ENCODE measurements around the gene SMIM22. TPM values are rescaled to one million over a fixed set of nuclear protein-coding genes. Genes with fewer than 3 reads are reported as not detected.
A peak's percentile ranks its signal among the peaks of the same experiment; 100 is the strongest.

The SMIM22 gene
- total and polyA plus RNA-seq, 9 donors: 0.31 to 3.2 (median 0.94) TPM; not detected in 5

DNA sequence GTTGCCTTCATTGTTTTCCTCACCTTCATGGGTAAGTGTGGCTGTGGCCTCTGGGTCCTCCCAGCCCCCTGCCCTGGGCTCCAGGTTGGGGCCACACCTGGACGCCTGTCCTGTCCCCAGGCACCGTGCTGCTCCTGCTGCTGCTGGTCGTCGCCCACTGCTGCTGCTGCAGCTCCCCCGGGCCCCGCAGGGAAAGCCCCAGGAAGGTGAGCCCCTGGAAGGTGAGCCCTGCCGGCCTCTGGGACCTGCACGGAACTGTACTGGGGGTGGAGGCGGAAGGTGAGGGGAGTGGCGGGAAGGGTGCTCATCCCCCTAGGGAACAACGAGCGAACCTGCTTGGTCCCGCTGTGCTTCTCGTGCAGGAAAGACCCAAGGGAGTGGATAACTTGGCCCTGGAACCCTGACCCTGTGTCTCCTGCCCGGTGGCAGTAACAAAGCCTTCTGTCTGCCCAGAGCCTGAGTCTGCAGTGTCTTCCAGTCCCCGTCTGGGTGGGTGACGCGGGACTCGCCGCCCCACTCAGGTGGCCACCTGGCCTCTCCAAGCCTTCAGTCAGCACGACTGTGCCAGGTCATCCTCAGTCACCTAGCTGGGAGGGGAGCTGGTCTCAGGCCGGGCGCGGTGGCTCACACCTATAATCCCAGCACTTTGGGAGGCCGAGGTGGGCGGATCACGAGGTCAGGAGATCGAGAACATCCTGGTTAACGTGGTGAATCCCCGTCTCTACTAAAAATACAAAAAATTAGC, 831 bp downstream of the SMIM22 start:
- Histone ChIP-seq H3K4me3 (ENCODE audit: low read length) (no peak overlapping the region), H3K36me3 (ENCODE audit: control insufficient read depth, insufficient read depth, low read length) (peaks cover 23% of the 10 kb centered on the region), H3K4me1 (ENCODE audit: control insufficient read depth, insufficient read depth, low read length) (peaks cover 10% of the 10 kb centered on the region), H3K27ac (ENCODE audit: low read length) (no peak overlapping the region), H3K9me3 (replicated peaks; ENCODE audit: control insufficient read depth, low read depth, low read length) (no peaks in the 10 kb centered on the region), H3K27me3 (ENCODE audit: control insufficient read depth, insufficient read depth, low read length) (no peaks in the 10 kb centered on the region)
- 89% methylated on average over 17 of the region's 30 CpGs for WGBS (ENCODE audit: insufficient coverage)
- DNase-seq: no peak

DNA sequence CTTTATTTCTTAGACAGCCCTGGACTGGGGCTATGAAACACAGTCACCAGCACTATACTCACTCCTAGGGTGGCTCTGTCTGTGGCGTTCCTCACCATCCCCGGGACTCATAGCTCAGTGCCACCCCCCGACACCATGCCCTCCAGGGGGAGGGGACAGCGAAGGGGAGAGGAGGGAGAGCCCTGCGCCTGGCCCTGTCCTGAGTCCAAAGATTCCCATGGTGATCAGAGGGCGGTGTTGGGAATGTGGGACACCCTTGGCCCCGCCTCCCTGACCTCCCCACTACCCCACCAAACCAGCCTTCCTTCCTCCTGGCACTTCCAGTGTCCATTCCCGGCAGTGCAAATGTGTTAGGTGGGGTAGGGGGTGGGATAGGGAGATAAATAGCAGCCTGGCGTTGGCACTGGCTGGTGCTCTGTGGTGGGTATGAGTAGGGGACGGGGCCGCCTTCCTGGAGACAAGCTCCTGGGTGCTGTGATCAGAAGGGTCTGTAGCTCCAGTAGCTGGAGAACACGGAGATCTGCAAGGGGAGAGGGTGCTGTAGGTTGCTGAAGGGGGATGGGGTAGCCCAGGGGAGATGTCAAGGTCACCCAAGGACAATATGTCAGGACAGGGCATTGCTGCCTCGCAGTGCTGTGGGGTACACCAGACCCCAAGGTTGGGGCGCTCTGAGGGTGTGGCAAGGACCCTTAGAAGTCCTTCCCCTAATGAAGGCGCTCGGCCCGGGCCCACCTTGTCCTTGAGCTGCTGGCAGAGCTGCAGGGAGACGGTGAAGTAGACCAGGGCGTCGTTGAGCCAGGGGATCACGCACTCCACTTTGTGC, 2.0 kb downstream of the SMIM22 start:
- WGBS (ENCODE audit: insufficient coverage): 90% methylated on average over 13 of the region's 21 CpGs
- DNase-seq: no peak
- Histone ChIP-seq H3K27me3 (ENCODE audit: control insufficient read depth, insufficient read depth, low read length) (no peaks in the 10 kb centered on the region), H3K4me3 (ENCODE audit: low read length) (no peak overlapping the region), H3K9me3 (replicated peaks; ENCODE audit: control insufficient read depth, low read depth, low read length) (no peaks in the 10 kb centered on the region), H3K27ac (ENCODE audit: low read length) (no peak overlapping the region), H3K4me1 (ENCODE audit: control insufficient read depth, insufficient read depth, low read length) (peaks cover 20% of the 10 kb centered on the region), H3K36me3 (ENCODE audit: control insufficient read depth, insufficient read depth, low read length) (peaks cover 23% of the 10 kb centered on the region)

DNA sequence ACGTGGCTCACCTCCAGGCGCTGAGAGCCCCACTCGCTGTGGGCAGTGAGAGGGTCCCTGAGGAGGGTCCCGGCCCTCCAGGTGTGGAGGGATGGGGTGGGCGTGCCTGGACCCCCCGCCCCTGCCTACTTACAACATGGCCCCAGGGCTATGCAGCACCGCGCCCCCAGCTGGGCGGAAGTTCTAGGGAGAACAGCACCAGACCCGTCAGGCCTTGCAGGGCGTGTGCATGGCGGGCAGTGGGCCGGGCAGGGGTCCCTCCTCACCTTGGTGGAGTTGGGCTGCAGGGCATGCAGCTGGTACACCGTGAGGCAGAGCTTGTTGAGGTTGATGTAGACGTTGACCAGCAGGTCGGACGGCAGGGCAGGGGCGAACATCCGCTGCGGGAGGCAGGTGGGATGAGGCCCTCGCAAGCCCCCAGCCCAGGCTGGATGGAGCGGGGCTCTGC, 2.7 kb downstream of the SMIM22 start:
- Histone ChIP-seq H3K4me3 (ENCODE audit: low read length) (no peak overlapping the region), H3K4me1 (ENCODE audit: control insufficient read depth, insufficient read depth, low read length) (peaks cover 20% of the 10 kb centered on the region), H3K27ac (ENCODE audit: low read length) (no peak overlapping the region), H3K9me3 (replicated peaks; ENCODE audit: control insufficient read depth, low read depth, low read length) (no peaks in the 10 kb centered on the region), H3K27me3 (ENCODE audit: control insufficient read depth, insufficient read depth, low read length) (no peaks in the 10 kb centered on the region), H3K36me3 (ENCODE audit: control insufficient read depth, insufficient read depth, low read length) (peaks cover 23% of the 10 kb centered on the region)
- no peak for DNase-seq
- 93% methylated on average over 18 of the region's 22 CpGs for WGBS (ENCODE audit: insufficient coverage)

DNA sequence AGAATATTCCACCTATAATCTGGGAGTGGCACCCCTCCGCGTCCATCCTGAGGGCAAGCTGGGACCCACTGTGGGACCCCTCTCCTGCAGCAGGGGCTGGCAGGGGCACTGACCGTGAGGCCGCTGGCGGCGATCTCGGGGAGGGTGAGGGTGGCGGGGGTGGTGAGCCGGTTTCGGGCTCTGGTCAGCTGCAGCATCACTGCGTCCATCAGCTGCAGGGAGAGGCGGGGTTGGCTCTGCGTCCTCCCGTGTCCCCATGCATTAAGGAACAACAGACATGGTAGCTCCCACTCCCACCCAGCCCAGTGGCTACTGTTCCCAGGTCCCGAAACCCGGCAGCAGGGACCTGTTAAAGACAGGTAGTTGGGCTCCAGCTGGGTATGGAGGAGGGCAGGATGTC, 3.3 kb downstream of the SMIM22 start:
- Histone ChIP-seq H3K4me1 (ENCODE audit: control insufficient read depth, insufficient read depth, low read length) (peaks cover 20% of the 10 kb centered on the region), H3K9me3 (replicated peaks; ENCODE audit: control insufficient read depth, low read depth, low read length) (no peaks in the 10 kb centered on the region), H3K4me3 (ENCODE audit: low read length) (no peak overlapping the region), H3K27me3 (ENCODE audit: control insufficient read depth, insufficient read depth, low read length) (no peaks in the 10 kb centered on the region), H3K36me3 (ENCODE audit: control insufficient read depth, insufficient read depth, low read length) (peaks cover 23% of the 10 kb centered on the region), H3K27ac (ENCODE audit: low read length) (no peak overlapping the region)
- WGBS (ENCODE audit: insufficient coverage): 86% methylated on average over 9 of the region's 16 CpGs
- no peak for DNase-seq

DNA sequence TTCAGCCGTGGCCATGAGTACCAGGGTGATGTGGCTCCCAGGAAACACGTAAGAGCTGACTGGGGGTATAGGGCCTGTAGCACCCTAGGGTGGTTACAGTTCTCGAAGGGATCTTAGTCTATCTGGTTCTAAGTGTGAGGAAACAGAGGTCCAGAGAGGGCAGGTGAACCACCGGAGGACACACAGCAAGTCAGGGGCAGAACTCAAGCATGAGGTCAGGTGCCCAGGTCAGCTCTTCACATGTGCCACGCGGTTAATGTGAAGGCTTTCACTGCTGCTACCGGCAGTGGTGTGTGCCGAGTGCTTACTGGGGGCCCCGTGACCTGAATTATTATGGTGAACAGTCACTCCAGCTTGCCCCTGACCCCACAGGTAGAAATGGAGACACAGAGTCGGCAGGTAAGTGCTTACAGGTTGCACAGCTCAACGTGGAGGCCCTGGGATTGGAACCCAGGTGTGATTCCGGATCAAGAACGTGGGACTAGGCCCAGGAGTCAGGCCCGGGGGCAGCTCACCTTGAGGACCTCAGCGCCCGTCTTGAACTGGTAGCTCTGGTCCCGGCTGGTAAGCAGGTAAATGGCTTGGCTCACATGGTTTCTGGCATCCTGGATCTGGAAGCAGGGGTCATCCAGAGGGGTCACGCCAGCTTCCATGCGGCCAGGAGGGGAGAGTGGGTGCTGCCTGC, 4.1 kb downstream of the SMIM22 start:
- Histone ChIP-seq H3K27ac (ENCODE audit: low read length) (no peak overlapping the region), H3K27me3 (ENCODE audit: control insufficient read depth, insufficient read depth, low read length) (no peaks in the 10 kb centered on the region), H3K36me3 (ENCODE audit: control insufficient read depth, insufficient read depth, low read length) (peaks cover 27% of the 10 kb centered on the region), H3K4me3 (ENCODE audit: low read length) (no peak overlapping the region), H3K4me1 (ENCODE audit: control insufficient read depth, insufficient read depth, low read length) (peaks cover 20% of the 10 kb centered on the region), H3K9me3 (replicated peaks; ENCODE audit: control insufficient read depth, low read depth, low read length) (no peaks in the 10 kb centered on the region)
- 95% methylated on average over 18 of the region's 19 CpGs for WGBS (ENCODE audit: insufficient coverage)
- DNase-seq: no peak

DNA sequence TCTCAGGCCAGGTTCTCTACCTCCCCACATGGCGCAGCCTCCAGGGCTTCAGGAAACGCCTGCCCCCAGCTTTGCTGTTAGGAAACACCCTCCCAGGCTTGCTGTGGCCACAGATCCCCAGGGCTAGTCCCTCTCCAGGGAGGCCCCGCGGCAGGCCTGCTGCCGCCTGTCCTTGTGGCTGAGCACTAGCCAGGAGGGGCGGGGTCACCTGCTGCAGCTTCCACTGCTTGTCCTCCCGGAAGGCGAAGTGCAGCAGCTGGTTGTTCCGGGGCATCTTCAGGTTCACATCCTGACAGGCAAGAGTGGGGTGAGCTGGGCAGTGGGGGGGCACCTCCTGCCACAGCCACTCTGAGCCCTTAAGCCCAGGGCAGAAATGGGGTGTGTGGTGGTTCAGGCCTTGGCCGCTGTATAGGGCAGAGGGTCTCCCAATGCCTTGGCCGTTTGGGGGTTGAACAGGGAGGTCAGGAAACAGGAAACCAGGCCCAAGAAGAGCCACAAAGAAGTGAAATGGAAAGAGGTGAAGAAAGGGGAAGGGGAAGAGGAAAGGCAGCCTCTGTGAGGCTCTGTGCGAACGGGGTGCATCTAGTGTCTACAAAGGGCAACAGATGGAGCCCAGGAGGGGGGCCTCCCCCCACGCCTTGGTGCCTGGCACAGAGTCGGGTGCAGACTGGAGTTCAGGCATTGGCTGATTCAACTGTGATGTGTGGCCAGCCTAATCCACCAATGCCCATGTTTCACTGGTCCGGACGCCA, 5.3 kb downstream of the SMIM22 start:
- Histone ChIP-seq H3K36me3 (ENCODE audit: control insufficient read depth, insufficient read depth, low read length) (peaks cover 38% of the 10 kb centered on the region), H3K27me3 (ENCODE audit: control insufficient read depth, insufficient read depth, low read length) (no peaks in the 10 kb centered on the region), H3K27ac (ENCODE audit: low read length) (no peak overlapping the region), H3K4me3 (ENCODE audit: low read length) (no peak overlapping the region), H3K9me3 (replicated peaks; ENCODE audit: control insufficient read depth, low read depth, low read length) (no peaks in the 10 kb centered on the region), H3K4me1 (ENCODE audit: control insufficient read depth, insufficient read depth, low read length) (peaks cover 20% of the 10 kb centered on the region)
- peak; percentile 37 for DNase-seq
- 56% methylated on average over 15 of the region's 17 CpGs for WGBS (ENCODE audit: insufficient coverage)

- no peaks in the 10 kb centered on the region for H3K9me3 ChIP-seq (replicated peaks; ENCODE audit: control insufficient read depth, low read depth, low read length)
- DNase-seq: no peak
- H3K36me3 ChIP-seq (ENCODE audit: control insufficient read depth, insufficient read depth, low read length): peaks cover 43% of the 10 kb centered on the region
- no peak overlapping the region for H3K27ac ChIP-seq (ENCODE audit: low read length)
- H3K4me3 ChIP-seq (ENCODE audit: low read length): peak overlapping the region; percentile 45
- H3K27me3 ChIP-seq (ENCODE audit: control insufficient read depth, insufficient read depth, low read length): no peaks in the 10 kb centered on the region
- peaks cover 20% of the 10 kb centered on the region for H3K4me1 ChIP-seq (ENCODE audit: control insufficient read depth, insufficient read depth, low read length)
- WGBS (ENCODE audit: insufficient coverage): 52% methylated on average over 15 of the region's 29 CpGs
Observed at GRCh38 chr16:4801051-4801961, 6.1 kb downstream of the SMIM22 start.

GRCh38 chr16:4801962-4802658, 6.9 kb downstream of the SMIM22 start, which contains the start of gene ROGDI:
Gene ROGDI, minus strand, starts transcription at chr16:4802633. Its CDS starts 62 bp downstream, at chr16:4802571.
- WGBS (ENCODE audit: insufficient coverage): under 1% methylated on average over 67 of the region's 70 CpGs

More at GRCh38 chr16:4801962-4802658, 6.9 kb downstream of the SMIM22 start, which contains the start of gene ROGDI:
- H3K4me1 ChIP-seq (ENCODE audit: control insufficient read depth, insufficient read depth, low read length): peaks cover 20% of the 10 kb centered on the region
- H3K4me3 ChIP-seq (ENCODE audit: low read length): peak within 1 kb of the TSS; percentile 45
- H3K9me3 ChIP-seq (replicated peaks; ENCODE audit: control insufficient read depth, low read depth, low read length): no peaks in the 10 kb centered on the region
- H3K27me3 ChIP-seq (ENCODE audit: control insufficient read depth, insufficient read depth, low read length): no peaks in the 10 kb centered on the region
- peak; percentile 50 for DNase-seq
- peak within 1 kb of the TSS; percentile 29 for H3K27ac ChIP-seq (ENCODE audit: low read length)
- H3K36me3 ChIP-seq (ENCODE audit: control insufficient read depth, insufficient read depth, low read length): peaks cover 47% of the 10 kb centered on the region
